B cell (primary cell): Measurements from ENCODE around the gene OPHN1.

Experiments
- EZH2 ChIP-seq: IDR thresholded peaks from 2 replicates; pipeline ENCODE4 v1.6.1; 2012; ENCODE audit warnings: borderline replicate concordance, low read depth, mild to moderate bottlenecking, moderate library complexity, low read length; ENCODE audit not compliant: insufficient read depth, poor library complexity, severe bottlenecking
- TF ChIP-seq, protein P1 (sequence below): fragments of 200-600 bp; IDR thresholded peaks from one replicate; pipeline ENCODE4 v1.8.0; 2022; ENCODE audit warnings: antibody characterized with exemption, mild to moderate bottlenecking

DNA sequence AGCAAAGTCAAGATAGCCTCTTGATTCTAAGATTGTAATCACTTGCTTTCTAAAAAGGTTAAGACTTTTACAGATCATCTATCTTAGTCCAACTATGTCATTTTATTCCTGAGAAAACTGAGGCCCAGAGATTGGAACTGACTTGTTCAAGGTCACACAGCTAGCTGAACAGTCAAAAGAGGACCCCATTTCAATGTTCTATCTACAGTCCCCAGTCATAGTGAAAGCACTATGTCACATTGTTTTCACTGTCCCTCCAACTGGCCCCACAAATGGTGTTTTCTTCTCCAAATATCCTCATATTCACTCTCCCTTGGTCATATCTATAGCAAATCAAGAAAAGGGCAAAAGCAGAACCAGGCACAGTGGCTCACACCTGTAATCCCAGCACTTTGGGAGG, 145.2 kb downstream of the OPHN1 start:
- TF ChIP-seq, protein P1, sequence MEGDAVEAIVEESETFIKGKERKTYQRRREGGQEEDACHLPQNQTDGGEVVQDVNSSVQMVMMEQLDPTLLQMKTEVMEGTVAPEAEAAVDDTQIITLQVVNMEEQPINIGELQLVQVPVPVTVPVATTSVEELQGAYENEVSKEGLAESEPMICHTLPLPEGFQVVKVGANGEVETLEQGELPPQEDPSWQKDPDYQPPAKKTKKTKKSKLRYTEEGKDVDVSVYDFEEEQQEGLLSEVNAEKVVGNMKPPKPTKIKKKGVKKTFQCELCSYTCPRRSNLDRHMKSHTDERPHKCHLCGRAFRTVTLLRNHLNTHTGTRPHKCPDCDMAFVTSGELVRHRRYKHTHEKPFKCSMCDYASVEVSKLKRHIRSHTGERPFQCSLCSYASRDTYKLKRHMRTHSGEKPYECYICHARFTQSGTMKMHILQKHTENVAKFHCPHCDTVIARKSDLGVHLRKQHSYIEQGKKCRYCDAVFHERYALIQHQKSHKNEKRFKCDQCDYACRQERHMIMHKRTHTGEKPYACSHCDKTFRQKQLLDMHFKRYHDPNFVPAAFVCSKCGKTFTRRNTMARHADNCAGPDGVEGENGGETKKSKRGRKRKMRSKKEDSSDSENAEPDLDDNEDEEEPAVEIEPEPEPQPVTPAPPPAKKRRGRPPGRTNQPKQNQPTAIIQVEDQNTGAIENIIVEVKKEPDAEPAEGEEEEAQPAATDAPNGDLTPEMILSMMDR: no peak
- no peak for TF ChIP-seq EZH2
